Omental fat pad (tissue), 4 donors: ENCODE data around the gene SH3RF1. TPM values are rescaled to one million over a fixed set of nuclear protein-coding genes. Genes with fewer than 3 reads are reported as not detected.

Source experiments
- ATAC-seq: fragments of 150-250 bp; one replicate; pipeline ENCODE4 v1.9.1; 2016; ENCODE audit warnings: mild to moderate bottlenecking, moderate library complexity; ENCODE audit not compliant: low FRiP score
- DNase-seq: peaks from one replicate; pipeline ENCODE4 v3.0.0-alpha.2; 2019; ENCODE audit warnings: low spot score
- total RNA-seq, 4 donors: library from RNA; depleted of rRNA; stranded (reverse); fragments of >200 nt; gene quantifications; one replicate each; pipeline ENCODE4 v1.1.0, GENCODE V29; 2016
- TF ChIP-seq, protein P1 (sequence below), 3 donors: fragments of 450-650 bp; IDR thresholded peaks; one replicate each; pipeline ENCODE4 v1.5.1; 2016 to 2017; ENCODE audit warnings: antibody characterized with exemption in 3 of 3, mild to moderate bottlenecking in 3 of 3, moderate library complexity in 2 of 3

Gene SH3RF1
- total RNA-seq, 4 donors from 2014 or later: 15.9 to 28.5 (median 23.5) TPM

DNA sequence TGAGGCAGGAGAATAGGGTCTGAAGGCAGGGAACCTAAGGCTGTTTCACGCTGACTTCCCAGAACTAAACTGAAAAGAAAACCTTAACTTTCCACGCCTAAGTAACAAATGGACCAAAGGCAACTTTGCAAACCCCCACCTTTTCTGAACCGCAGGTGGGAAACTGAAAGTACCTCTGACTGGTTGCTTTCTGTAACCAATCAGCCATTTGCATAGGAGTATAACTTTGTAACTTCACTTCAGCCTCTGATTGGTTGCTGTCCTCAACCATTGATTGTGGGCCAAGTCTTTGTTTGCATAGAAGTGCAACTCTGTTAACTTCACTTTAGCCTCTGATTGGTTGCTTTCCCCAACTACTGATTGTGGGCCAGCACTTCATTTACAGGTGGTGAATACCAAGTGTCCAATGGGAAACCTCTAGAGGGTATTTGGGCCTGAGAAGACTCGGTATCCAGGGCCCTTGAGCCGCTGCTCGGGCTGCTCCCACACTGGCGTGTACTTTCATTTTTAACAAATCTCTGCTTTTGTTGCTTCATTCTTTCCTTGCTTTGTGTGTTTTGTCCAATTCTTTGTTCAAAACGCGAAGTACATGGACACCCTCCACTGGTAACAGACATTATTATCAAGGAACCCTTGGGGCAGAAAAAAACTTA lies 139.1 kb downstream of the SH3RF1 start:
- no peak for DNase-seq
- ATAC-seq: no peak
- TF ChIP-seq, protein P1, sequence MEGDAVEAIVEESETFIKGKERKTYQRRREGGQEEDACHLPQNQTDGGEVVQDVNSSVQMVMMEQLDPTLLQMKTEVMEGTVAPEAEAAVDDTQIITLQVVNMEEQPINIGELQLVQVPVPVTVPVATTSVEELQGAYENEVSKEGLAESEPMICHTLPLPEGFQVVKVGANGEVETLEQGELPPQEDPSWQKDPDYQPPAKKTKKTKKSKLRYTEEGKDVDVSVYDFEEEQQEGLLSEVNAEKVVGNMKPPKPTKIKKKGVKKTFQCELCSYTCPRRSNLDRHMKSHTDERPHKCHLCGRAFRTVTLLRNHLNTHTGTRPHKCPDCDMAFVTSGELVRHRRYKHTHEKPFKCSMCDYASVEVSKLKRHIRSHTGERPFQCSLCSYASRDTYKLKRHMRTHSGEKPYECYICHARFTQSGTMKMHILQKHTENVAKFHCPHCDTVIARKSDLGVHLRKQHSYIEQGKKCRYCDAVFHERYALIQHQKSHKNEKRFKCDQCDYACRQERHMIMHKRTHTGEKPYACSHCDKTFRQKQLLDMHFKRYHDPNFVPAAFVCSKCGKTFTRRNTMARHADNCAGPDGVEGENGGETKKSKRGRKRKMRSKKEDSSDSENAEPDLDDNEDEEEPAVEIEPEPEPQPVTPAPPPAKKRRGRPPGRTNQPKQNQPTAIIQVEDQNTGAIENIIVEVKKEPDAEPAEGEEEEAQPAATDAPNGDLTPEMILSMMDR (IDR thresholded peaks at IDR 0.05): no peak

DNA sequence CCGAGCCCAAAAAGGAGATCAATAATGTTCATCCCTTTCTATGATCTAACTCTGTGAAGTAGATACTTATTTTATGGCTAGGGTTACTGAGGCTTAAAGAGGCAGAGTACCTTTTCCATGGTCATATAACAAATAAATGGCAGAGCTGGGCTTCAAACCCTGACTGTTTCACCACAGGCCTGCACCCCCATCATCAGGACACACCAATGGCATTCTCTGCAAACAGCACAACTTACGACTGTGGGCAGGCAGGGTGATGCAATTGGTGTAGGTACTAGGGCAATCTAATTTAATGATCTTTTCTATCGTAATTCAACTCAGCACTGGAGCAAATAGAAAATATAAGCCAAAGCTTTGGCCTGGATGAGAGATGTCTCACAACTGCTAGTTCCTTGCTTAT lies 141.9 kb downstream of the SH3RF1 start:
- ATAC-seq: no peak
- no peak for DNase-seq
- TF ChIP-seq, protein P1 (IDR thresholded peaks at IDR 0.05): no peak

DNA sequence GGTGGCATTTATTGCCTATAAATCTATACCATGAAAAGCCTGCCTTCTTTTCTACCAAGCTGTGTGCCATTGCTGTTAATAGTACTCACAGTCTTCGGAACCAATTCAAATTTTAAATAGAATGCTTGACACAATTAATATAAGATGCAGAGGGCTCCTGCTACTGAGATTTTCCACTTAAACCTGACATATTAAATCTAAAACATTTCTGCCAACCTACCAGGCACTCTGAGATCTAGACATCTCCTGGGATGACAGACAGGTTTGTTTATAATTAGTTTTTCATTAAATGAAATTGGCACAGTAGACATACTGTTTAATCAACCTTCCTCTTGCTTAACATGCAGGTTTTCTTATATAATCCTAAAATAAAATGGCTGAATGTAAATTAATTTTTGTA lies 143.4 kb downstream of the SH3RF1 start:
- TF ChIP-seq, protein P1 (IDR thresholded peaks at IDR 0.05): no peak
- DNase-seq: no peak
- no peak for ATAC-seq

DNA sequence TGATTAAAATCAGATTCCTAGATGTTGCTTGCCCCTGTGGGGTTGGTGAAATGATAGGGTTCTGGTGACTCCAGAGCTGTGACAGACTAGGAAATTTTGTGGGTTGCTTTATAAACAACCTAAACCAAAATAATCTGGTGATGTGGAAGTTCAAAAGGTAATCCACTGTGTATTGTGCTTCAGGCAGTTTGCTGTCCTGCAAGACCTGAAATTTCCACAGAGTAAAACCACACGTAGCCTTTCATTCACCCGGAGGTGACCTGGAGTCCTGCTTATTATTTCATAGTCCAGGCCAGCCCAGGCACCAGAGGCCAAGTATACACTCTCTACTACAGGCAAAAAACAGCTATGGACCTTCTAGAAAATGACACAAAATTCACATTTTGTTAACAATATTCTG lies 146.1 kb downstream of the SH3RF1 start:
- DNase-seq: no peak
- TF ChIP-seq, protein P1 (IDR thresholded peaks at IDR 0.05): no peak

DNA sequence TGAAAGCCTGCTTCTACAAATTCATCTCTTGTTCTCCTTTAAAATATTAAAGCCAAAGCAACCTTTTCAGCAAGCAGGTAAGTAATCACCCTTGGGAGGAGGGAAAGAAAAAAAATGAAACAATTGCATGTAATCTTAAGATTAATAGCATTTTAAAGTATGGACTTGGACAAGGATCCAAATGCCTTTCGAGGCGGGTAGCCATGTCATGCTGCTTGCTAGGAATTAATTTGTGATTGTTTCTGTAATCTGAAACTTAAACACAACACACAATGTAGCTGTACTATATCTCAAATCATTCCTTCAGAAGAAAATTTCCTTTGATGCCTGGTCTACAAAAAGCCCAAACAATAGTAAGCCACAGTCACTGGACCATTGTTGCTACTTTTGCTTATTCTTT lies 148.3 kb downstream of the SH3RF1 start:
- TF ChIP-seq, protein P1 (IDR thresholded peaks at IDR 0.05): no peak
- no peak for ATAC-seq
- DNase-seq: no peak

More for the DNA sequence above, 146.1 kb downstream of the SH3RF1 start:
- no peak for ATAC-seq

DNA sequence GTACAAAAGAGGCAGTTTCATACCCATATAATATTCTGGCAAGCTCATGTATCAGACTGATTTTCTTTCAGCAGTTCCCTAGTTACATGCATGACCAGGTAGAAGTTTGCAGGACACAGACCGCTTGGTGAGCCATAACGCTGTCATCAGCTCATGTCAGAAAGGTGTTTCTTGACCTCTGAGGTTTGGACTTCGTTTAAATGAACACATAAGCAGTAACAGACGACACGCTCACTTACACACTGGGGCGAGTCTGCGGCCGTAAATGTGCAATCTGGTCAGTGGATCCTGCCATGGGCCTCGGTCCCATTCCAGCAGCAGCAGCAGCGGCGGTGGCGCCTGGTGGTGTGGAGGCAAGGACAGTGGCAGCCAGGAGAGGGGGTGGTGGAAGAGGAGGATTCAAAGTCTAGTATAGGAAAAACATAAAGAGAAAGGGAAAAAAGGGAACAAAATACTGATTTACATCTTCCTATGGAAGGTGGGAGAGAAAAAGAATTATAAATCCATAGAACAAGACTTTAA lies 148.8 kb downstream of the SH3RF1 start:
- ATAC-seq: no peak
- TF ChIP-seq, protein P1 (IDR thresholded peaks at IDR 0.05): no peak

DNA sequence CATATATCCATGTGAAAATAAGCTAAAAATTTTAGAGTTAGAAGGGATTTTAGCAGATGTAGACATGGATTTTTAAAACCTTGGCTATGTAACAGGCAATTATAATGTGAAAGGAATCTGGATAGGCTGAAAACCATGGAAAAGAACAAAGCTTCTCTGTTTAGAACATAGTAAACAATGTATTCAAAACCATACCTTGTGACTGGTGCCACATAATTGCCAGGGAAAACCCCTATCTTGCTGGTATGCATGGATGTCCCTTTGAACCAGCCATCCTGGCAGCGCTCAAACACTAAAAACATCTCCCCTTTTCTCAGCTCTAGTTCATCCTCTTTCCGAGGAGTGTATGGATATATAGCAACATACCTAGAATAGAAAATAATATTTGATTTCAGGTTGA lies 150.1 kb downstream of the SH3RF1 start:
- ATAC-seq (no peak), DNase-seq (no peak)
- TF ChIP-seq, protein P1 (IDR thresholded peaks at IDR 0.05): no peak

More for the DNA sequence above, 148.8 kb downstream of the SH3RF1 start:
- no peak for DNase-seq
